H9 (cell line): ENCODE data around the gene EXOC6. TPM values are rescaled to one million over a fixed set of nuclear protein-coding genes. Genes with fewer than 3 reads are reported as not detected.

ENCODE experiments used
- DNase-seq: peaks from one replicate; pipeline ENCODE4 v3.0.0-alpha.2; 2017
- H2AFZ ChIP-seq: one replicate; pipeline ENCODE4 v1.6.1; 2013; ENCODE audit warnings: mild to moderate bottlenecking, low read length, control low read depth, moderate library complexity
- H2AK5ac ChIP-seq: 2 replicates; pipeline ENCODE4 v1.6.1; 2013; ENCODE audit warnings: low read length, control low read depth, mixed read lengths; ENCODE audit not compliant: insufficient read length
- H2BK120ac ChIP-seq: one replicate; pipeline ENCODE4 v1.6.1; 2013; ENCODE audit warnings: low read depth, mild to moderate bottlenecking, low read length, control low read depth, inconsistent platforms; ENCODE audit not compliant: poor library complexity, severe bottlenecking
- H2BK12ac ChIP-seq: 2 replicates; pipeline ENCODE4 v1.6.1; 2013; ENCODE audit warnings: low read length, control low read depth, mixed read lengths, low read depth; ENCODE audit not compliant: insufficient read length
- H2BK15ac ChIP-seq: 2 replicates; pipeline ENCODE4 v1.6.1; 2013; ENCODE audit warnings: low read depth, low read length, control low read depth
- H2BK20ac ChIP-seq: one replicate; pipeline ENCODE4 v1.6.1; 2013; ENCODE audit warnings: low read depth, mild to moderate bottlenecking, low read length, control low read depth, inconsistent platforms; ENCODE audit not compliant: poor library complexity, severe bottlenecking
- H2BK5ac ChIP-seq: 2 replicates; pipeline ENCODE4 v1.6.1; 2013; ENCODE audit warnings: low read length, control low read depth, mixed read lengths; ENCODE audit not compliant: insufficient read length
- H3K14ac ChIP-seq: 2 replicates; pipeline ENCODE4 v1.6.1; 2013; ENCODE audit warnings: low read length, control low read depth; ENCODE audit not compliant: insufficient read depth
- H3K18ac ChIP-seq: 2 replicates; pipeline ENCODE4 v1.6.1; 2013; ENCODE audit warnings: low read depth, mild to moderate bottlenecking, mixed read lengths, low read length, control low read depth; ENCODE audit not compliant: insufficient read length
- H3K23ac ChIP-seq: 2 replicates; pipeline ENCODE4 v1.6.1; 2013; ENCODE audit warnings: low read length, control low read depth, mixed read lengths, low read depth; ENCODE audit not compliant: insufficient read length
- H3K23me2 ChIP-seq: 2 replicates; pipeline ENCODE4 v1.6.1; 2013; ENCODE audit warnings: low read depth, mild to moderate bottlenecking, mixed read lengths, low read length, control low read depth; ENCODE audit not compliant: insufficient read length, poor library complexity, severe bottlenecking
- H3K27ac ChIP-seq: 2 replicates; pipeline ENCODE4 v1.5.1; 2013; ENCODE audit warnings: low read length, control low read depth, mixed read lengths, low read depth; ENCODE audit not compliant: insufficient read length
- H3K27me3 ChIP-seq: 2 replicates; pipeline ENCODE4 v1.6.1; 2013; ENCODE audit warnings: low read length, control low read depth, inconsistent platforms; ENCODE audit not compliant: insufficient read depth
- H3K4ac ChIP-seq: 2 replicates; pipeline ENCODE4 v1.6.1; 2013; ENCODE audit warnings: low read depth, mild to moderate bottlenecking, control low read depth, inconsistent platforms, low read length, moderate library complexity
- H3K4me1 ChIP-seq: 2 replicates; pipeline ENCODE4 v1.6.1; 2013; ENCODE audit warnings: low read length, control low read depth, inconsistent platforms; ENCODE audit not compliant: insufficient read depth
- H3K4me2 ChIP-seq: 2 replicates; pipeline ENCODE4 v1.6.1; 2013; ENCODE audit warnings: low read length, control low read depth, mixed read lengths; ENCODE audit not compliant: insufficient read length, insufficient read depth
- H3K56ac ChIP-seq: 2 replicates; pipeline ENCODE4 v1.6.1; 2013; ENCODE audit warnings: low read depth, mild to moderate bottlenecking, mixed read lengths, low read length, control low read depth; ENCODE audit not compliant: insufficient read length
- H3K79me1 ChIP-seq: 2 replicates; pipeline ENCODE4 v1.6.1; 2013; ENCODE audit warnings: low read depth, mild to moderate bottlenecking, moderate library complexity, low read length, control low read depth, inconsistent platforms; ENCODE audit not compliant: insufficient read depth, poor library complexity, severe bottlenecking
- H3K79me2 ChIP-seq: 2 replicates; pipeline ENCODE4 v1.6.1; 2013; ENCODE audit warnings: low read length, control low read depth, inconsistent platforms; ENCODE audit not compliant: insufficient read depth
- H3K9ac ChIP-seq: 2 replicates; pipeline ENCODE4 v1.6.1; 2013; ENCODE audit warnings: low read length, control low read depth, mixed read lengths; ENCODE audit not compliant: insufficient read length; ENCODE audit errors: extremely low read depth
- H3K9me3 ChIP-seq: one replicate; pipeline ENCODE4 v1.6.1; 2013; ENCODE audit warnings: low read depth, low read length, inconsistent platforms; ENCODE audit not compliant: control insufficient read depth
- H3T11ph ChIP-seq: one replicate; pipeline ENCODE4 v1.6.1; 2013; ENCODE audit warnings: mild to moderate bottlenecking, low read length, control low read depth, inconsistent platforms
- H4K20me1 ChIP-seq: one replicate; pipeline ENCODE4 v1.6.1; 2013; ENCODE audit not compliant: control insufficient read depth, insufficient read length, insufficient read depth
- H4K5ac ChIP-seq: 2 replicates; pipeline ENCODE4 v1.6.1; 2013; ENCODE audit warnings: low read depth, mild to moderate bottlenecking, mixed read lengths, low read length, control low read depth; ENCODE audit not compliant: insufficient read length
- H4K8ac ChIP-seq: replicated peaks from 2 replicates; pipeline ENCODE4 v1.6.1; 2013; ENCODE audit warnings: low read length, control low read depth, mixed read lengths, low read depth; ENCODE audit not compliant: insufficient read length
- H4K91ac ChIP-seq: 2 replicates; pipeline ENCODE4 v1.6.1; 2013; ENCODE audit warnings: low read depth, mild to moderate bottlenecking, moderate library complexity, mixed read lengths, low read length, control low read depth; ENCODE audit not compliant: insufficient read length
- H3K27ac Mint-ChIP-seq, 3 experiments: 2 replicates in 2 of 3; 3 replicates in 1 of 3; pipeline ENCODE4 v1.8.0; 2020 to 2021; ENCODE audit warnings: mixed read lengths in 3 of 3, mild to moderate bottlenecking in 1 of 3, moderate library complexity in 1 of 3
- H3K27me3 Mint-ChIP-seq: 2 replicates; pipeline ENCODE4 v1.8.0; 2021; ENCODE audit warnings: low read depth, mild to moderate bottlenecking, moderate library complexity, mixed read lengths
- H3K36me3 Mint-ChIP-seq, 3 experiments: 2 replicates in 2 of 3; 3 replicates in 1 of 3; pipeline ENCODE4 v1.8.0; 2020 to 2021; ENCODE audit warnings: low read depth in 3 of 3, mixed read lengths in 3 of 3; ENCODE audit not compliant: insufficient read depth in 1 of 3
- H3K4me1 Mint-ChIP-seq, 2 experiments: 2 replicates each; pipeline ENCODE4 v1.8.0; 2020; ENCODE audit warnings: mixed read lengths in 2 of 2
- H3K4me3 Mint-ChIP-seq, 2 experiments: 2 replicates in 1 of 2; 3 replicates in 1 of 2; pipeline ENCODE4 v1.8.0; 2020 to 2021; ENCODE audit warnings: mild to moderate bottlenecking in 2 of 2, mixed read lengths in 2 of 2, moderate library complexity in 1 of 2
- H3K9me3 Mint-ChIP-seq, 2 experiments: 2 replicates in 1 of 2; 3 replicates in 1 of 2; pipeline ENCODE4 v1.8.0; 2020; ENCODE audit warnings: mild to moderate bottlenecking in 2 of 2, mixed read lengths in 2 of 2, moderate library complexity in 1 of 2
- WGBS: extraction: QIAGEN DNeasy Blood & Tissue Kit; methylation state at CpG from one replicate; pipeline ENCODE4 v1.1.7; 2013; ENCODE audit warnings: missing lambda C conversion rate, low lambda C conversion rate, mixed read lengths; ENCODE audit not compliant: insufficient read length; ENCODE audit errors: extremely low coverage; 5-methylcytosine and 5-hydroxymethylcytosine counted together
- total RNA-seq: library from RNA; stranded (reverse); gene quantifications from 2 replicates; pipeline ENCODE4 v1.2.1, GENCODE V29; 2021
- TF ChIP-seq, protein P1 (sequence below): fragments of 200-600 bp; sonication (generic); conservative IDR thresholded peaks from 3 replicates; pipeline ENCODE4 v1.8.0; 2021; ENCODE audit warnings: antibody characterized with exemption, mild to moderate bottlenecking

The EXOC6 gene
- total RNA-seq, 1 experiment from 2014 or later, result 9.0 TPM

DNA sequence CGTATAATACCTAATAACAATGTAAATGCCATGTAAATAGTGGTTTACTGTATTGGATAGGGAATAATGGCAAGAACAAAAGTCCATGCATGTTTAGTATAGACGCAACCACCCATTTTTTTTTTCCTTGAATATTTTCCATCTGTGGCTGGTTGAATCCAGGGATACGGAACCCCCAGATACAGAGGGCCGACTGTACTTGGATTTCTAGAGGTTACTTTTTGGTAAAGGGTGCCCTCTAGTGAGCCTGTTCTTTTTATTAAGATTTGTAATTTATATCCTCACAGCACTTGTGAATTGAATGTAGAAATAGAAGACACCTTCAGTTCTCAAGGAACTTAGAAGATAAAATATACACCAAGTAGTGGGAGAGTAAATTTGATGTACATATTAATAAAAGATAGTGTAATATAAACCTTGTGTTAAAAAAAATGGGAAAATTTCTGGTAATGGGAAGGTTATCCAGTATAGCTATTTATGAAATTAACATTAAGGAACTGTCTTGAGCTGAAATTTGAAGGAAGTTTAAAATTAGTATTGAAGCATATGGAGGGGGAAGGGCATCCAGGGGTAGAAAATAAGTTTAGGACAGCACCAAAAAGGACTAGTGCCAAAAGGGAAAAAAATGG lies 32.0 kb downstream of the EXOC6 start:
- Histone ChIP-seq H3K56ac (no peak overlapping the region), H2BK120ac (no peak overlapping the region), H3K79me1 (no peaks in the 10 kb centered on the region), H3K27ac (no peak overlapping the region), H4K91ac (no peak overlapping the region), H2BK5ac (no peak overlapping the region), H2BK20ac (no peak overlapping the region), H2AFZ (no peak overlapping the region), H4K5ac (no peak overlapping the region), H3K4me2 (no peak overlapping the region), H3K18ac (no peak overlapping the region), H3T11ph (no peak overlapping the region), H3K14ac (no peak overlapping the region), H4K20me1 (no peaks in the 10 kb centered on the region), H3K23ac (no peak overlapping the region), H2BK15ac (no peak overlapping the region), H4K8ac (no peak overlapping the region), H3K9ac (no peak overlapping the region), H2AK5ac (no peak overlapping the region), H3K4me1 (no peaks in the 10 kb centered on the region), H3K79me2 (no peaks in the 10 kb centered on the region), H3K23me2 (no peaks in the 10 kb centered on the region), H2BK12ac (no peak overlapping the region), H3K9me3 (no peaks in the 10 kb centered on the region), H3K4ac (no peak overlapping the region), H3K27me3 (no peaks in the 10 kb centered on the region)
- H3K4me1 Mint-ChIP-seq, result no peaks in the 10 kb centered on the region
- H3K9me3 Mint-ChIP-seq, result no peaks in the 10 kb centered on the region
- no peak overlapping the region for H3K27ac Mint-ChIP-seq
- H3K27me3 Mint-ChIP-seq, result no peaks in the 10 kb centered on the region
- TF ChIP-seq, protein P1, sequence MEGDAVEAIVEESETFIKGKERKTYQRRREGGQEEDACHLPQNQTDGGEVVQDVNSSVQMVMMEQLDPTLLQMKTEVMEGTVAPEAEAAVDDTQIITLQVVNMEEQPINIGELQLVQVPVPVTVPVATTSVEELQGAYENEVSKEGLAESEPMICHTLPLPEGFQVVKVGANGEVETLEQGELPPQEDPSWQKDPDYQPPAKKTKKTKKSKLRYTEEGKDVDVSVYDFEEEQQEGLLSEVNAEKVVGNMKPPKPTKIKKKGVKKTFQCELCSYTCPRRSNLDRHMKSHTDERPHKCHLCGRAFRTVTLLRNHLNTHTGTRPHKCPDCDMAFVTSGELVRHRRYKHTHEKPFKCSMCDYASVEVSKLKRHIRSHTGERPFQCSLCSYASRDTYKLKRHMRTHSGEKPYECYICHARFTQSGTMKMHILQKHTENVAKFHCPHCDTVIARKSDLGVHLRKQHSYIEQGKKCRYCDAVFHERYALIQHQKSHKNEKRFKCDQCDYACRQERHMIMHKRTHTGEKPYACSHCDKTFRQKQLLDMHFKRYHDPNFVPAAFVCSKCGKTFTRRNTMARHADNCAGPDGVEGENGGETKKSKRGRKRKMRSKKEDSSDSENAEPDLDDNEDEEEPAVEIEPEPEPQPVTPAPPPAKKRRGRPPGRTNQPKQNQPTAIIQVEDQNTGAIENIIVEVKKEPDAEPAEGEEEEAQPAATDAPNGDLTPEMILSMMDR, result peak; percentile 68
- no peak for DNase-seq
- H3K36me3 Mint-ChIP-seq, result no peaks in the 10 kb centered on the region
- H3K4me3 Mint-ChIP-seq, result no peak overlapping the region
- no CpG with 5 or more reads among the region's 4 CpGs for WGBS
